ENCODE data around the gene MAN2C1.

Gene MAN2C1

GRCh38 chr15:75367913-75368688 lies at the start of gene MAN2C1 (continued):
- TF ChIP-seq, protein P1, sequence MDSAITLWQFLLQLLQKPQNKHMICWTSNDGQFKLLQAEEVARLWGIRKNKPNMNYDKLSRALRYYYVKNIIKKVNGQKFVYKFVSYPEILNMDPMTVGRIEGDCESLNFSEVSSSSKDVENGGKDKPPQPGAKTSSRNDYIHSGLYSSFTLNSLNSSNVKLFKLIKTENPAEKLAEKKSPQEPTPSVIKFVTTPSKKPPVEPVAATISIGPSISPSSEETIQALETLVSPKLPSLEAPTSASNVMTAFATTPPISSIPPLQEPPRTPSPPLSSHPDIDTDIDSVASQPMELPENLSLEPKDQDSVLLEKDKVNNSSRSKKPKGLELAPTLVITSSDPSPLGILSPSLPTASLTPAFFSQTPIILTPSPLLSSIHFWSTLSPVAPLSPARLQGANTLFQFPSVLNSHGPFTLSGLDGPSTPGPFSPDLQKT (IDR thresholded peaks at IDR 0.05; ENCODE audit: borderline replicate concordance, low read depth, low read length), result no peak; the same call in 1 of the 2 replicates
- no peak for TF ChIP-seq ZNF426 (tag by site-specific recombination; IDR thresholded peaks at IDR 0.05)
- TF ChIP-seq FEZF1 (tag by site-specific recombination; IDR thresholded peaks at IDR 0.05), result peak; percentile 55
- no peak for TF ChIP-seq PRDM1 (tag by site-specific recombination; IDR thresholded peaks at IDR 0.05)
- peak; percentile 70; the same call in 1 of the 2 replicates for TF ChIP-seq ZBTB44 (tag by site-specific recombination; IDR thresholded peaks at IDR 0.05)
- TF ChIP-seq ZNF561 (tag by site-specific recombination; IDR thresholded peaks at IDR 0.05; ENCODE audit: borderline replicate concordance), result peak; percentile 100
- TF ChIP-seq ZBTB21 (tag by site-specific recombination; IDR thresholded peaks at IDR 0.05), result peak; percentile 74
- TF ChIP-seq, protein P2, sequence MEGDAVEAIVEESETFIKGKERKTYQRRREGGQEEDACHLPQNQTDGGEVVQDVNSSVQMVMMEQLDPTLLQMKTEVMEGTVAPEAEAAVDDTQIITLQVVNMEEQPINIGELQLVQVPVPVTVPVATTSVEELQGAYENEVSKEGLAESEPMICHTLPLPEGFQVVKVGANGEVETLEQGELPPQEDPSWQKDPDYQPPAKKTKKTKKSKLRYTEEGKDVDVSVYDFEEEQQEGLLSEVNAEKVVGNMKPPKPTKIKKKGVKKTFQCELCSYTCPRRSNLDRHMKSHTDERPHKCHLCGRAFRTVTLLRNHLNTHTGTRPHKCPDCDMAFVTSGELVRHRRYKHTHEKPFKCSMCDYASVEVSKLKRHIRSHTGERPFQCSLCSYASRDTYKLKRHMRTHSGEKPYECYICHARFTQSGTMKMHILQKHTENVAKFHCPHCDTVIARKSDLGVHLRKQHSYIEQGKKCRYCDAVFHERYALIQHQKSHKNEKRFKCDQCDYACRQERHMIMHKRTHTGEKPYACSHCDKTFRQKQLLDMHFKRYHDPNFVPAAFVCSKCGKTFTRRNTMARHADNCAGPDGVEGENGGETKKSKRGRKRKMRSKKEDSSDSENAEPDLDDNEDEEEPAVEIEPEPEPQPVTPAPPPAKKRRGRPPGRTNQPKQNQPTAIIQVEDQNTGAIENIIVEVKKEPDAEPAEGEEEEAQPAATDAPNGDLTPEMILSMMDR (tag by site-specific recombination; IDR thresholded peaks at IDR 0.05), result peak; percentile 100
- TF ChIP-seq ZNF140 (tag by site-specific recombination; IDR thresholded peaks at IDR 0.05), result no peak
- TF ChIP-seq ZNF623 (tag by site-specific recombination; IDR thresholded peaks at IDR 0.05), result peak; percentile 40
- TF ChIP-seq, protein P3, sequence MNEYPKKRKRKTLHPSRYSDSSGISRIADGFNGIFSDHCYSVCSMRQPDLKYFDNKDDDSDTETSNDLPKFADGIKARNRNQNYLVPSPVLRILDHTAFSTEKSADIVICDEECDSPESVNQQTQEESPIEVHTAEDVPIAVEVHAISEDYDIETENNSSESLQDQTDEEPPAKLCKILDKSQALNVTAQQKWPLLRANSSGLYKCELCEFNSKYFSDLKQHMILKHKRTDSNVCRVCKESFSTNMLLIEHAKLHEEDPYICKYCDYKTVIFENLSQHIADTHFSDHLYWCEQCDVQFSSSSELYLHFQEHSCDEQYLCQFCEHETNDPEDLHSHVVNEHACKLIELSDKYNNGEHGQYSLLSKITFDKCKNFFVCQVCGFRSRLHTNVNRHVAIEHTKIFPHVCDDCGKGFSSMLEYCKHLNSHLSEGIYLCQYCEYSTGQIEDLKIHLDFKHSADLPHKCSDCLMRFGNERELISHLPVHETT (tag by site-specific recombination; IDR thresholded peaks at IDR 0.05), result peak; percentile 98
- TF ChIP-seq KLF1 (tag by site-specific recombination; IDR thresholded peaks at IDR 0.05), result peak; percentile 87
- TF ChIP-seq ZFHX2 (tag by site-specific recombination; conservative IDR thresholded peaks at IDR 0.05), result peak; percentile 95
- peak; percentile 87 for TF ChIP-seq ZBTB10 (tag by site-specific recombination; IDR thresholded peaks at IDR 0.05)
- peak; percentile 96 for TF ChIP-seq ZBTB1 (tag by site-specific recombination; IDR thresholded peaks at IDR 0.05)
- 0 out of 2 replicates have a peak, but pooled peaks have one; percentile 20 for TF ChIP-seq ZNF266 (tag by site-specific recombination; IDR thresholded peaks at IDR 0.05; ENCODE audit: low read depth)
- TF ChIP-seq, protein P4, sequence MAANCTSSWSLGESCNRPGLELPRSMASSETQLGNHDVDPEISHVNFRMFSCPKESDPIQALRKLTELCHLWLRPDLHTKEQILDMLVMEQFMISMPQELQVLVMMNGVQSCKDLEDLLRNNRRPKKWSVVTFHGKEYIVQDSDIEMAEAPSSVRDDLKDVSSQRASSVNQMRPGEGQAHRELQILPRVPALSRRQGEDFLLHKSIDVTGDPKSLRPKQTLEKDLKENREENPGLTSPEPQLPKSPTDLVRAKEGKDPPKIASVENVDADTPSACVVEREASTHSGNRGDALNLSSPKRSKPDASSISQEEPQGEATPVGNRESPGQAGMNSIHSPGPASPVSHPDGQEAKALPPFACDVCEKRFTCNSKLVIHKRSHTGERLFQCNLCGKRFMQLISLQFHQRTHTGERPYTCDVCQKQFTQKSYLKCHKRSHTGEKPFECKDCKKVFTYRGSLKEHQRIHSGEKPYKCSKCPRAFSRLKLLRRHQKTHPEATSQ (tag by site-specific recombination; IDR thresholded peaks at IDR 0.05), result peak; percentile 97
- TF ChIP-seq ZNF366 (tag by site-specific recombination; conservative IDR thresholded peaks at IDR 0.05), result peak; percentile 26; the same call in 1 of the 2 replicates
- TF ChIP-seq TRIM28 (IDR thresholded peaks at IDR 0.05; ENCODE audit: borderline replicate concordance, low read length), result no peak; the same call in 1 of the 2 replicates
- TF ChIP-seq ZNF610 (tag by site-specific recombination; IDR thresholded peaks at IDR 0.05; ENCODE audit: borderline replicate concordance), result peak; percentile 92
- peak; percentile 99 for TF ChIP-seq ZXDB (tag by site-specific recombination; IDR thresholded peaks at IDR 0.05)
- TF ChIP-seq ZNF510 (tag by site-specific recombination; IDR thresholded peaks at IDR 0.05; ENCODE audit: insufficient replicate concordance), result no peak
- peak; percentile 96 for TF ChIP-seq ZNF391 (tag by site-specific recombination; IDR thresholded peaks at IDR 0.05; ENCODE audit: borderline replicate concordance, low read depth)
- TF ChIP-seq ZNF555 (tag by site-specific recombination; conservative IDR thresholded peaks at IDR 0.05), result no peak
- no peak for TF ChIP-seq ZNF23 (tag by site-specific recombination; IDR thresholded peaks at IDR 0.05; ENCODE audit: borderline replicate concordance)
- TF ChIP-seq ZNF121 (tag by site-specific recombination; IDR thresholded peaks at IDR 0.05), result no peak; the same call in 1 of the 2 replicates
